Activated T-helper 2 cell treated with anti-CD3 and anti-CD28 coated beads, Interferon-gamma antibody, Interleukin-2, Interleukin-4, amounts not matched to agents 10 μg/mL and 5 μg/mL and 100 μg/mL, durations not matched to agents 14 hours and 24 hours and 36 hours (primary cell): ENCODE results near the gene RYR3. TPM values are rescaled to one million over a fixed set of nuclear protein-coding genes. Genes with fewer than 3 reads are reported as not detected.

Experiments
- DNase-seq: peaks from one replicate; pipeline ENCODE4 v3.0.0; 2021; ENCODE audit warnings: low spot score
- H3K27ac Mint-ChIP-seq: one replicate; pipeline ENCODE4 v1.8.0; 2021; ENCODE audit warnings: mixed read lengths
- H3K27me3 Mint-ChIP-seq: one replicate; pipeline ENCODE4 v1.8.0; 2021; ENCODE audit warnings: low read depth, mixed read lengths
- H3K36me3 Mint-ChIP-seq: one replicate; pipeline ENCODE4 v1.8.0; 2021; ENCODE audit warnings: low read depth, mixed read lengths
- H3K4me1 Mint-ChIP-seq: one replicate; pipeline ENCODE4 v1.8.0; 2021; ENCODE audit warnings: low read depth, mixed read lengths
- H3K4me3 Mint-ChIP-seq: one replicate; pipeline ENCODE4 v1.8.0; 2021; ENCODE audit warnings: low read depth, mild to moderate bottlenecking, moderate library complexity, mixed read lengths
- H3K9me3 Mint-ChIP-seq: one replicate; pipeline ENCODE4 v1.8.0; 2021; ENCODE audit warnings: mixed read lengths
- intact Hi-C: fragments of 100-400 bp; cut with micrococcal nuclease; formaldehyde crosslinking; loops from one replicate; pipeline ENCODE4 v1.15.1; 2023
- total RNA-seq: library from RNA; stranded (reverse); gene quantifications from 2 replicates; pipeline ENCODE4 v1.2.3, GENCODE V29; 2022

RYR3 gene
- total RNA-seq, 1 donor from 2014 or later = 0.05 TPM

- no peaks in the 10 kb centered on the region for H3K9me3 Mint-ChIP-seq
- H3K4me3 Mint-ChIP-seq = no peak overlapping the region
- no peaks in the 10 kb centered on the region for H3K4me1 Mint-ChIP-seq
- no peaks in the 10 kb centered on the region for H3K27me3 Mint-ChIP-seq
- no peak overlapping the region for H3K27ac Mint-ChIP-seq
- DNase-seq = no peak
- no peaks in the 10 kb centered on the region for H3K36me3 Mint-ChIP-seq
- intact Hi-C loops = no loop called here
These were observed 162.2 kb downstream of the RYR3 start for GRCh38 chr15:33473005-33473404.

- Mint-ChIP-seq H3K9me3 (no peaks in the 10 kb centered on the region), H3K27ac (no peak overlapping the region), H3K4me3 (no peak overlapping the region), H3K36me3 (no peaks in the 10 kb centered on the region), H3K4me1 (no peaks in the 10 kb centered on the region), H3K27me3 (no peaks in the 10 kb centered on the region)
- no peak for DNase-seq
- intact Hi-C loops = no loop called here
These were observed 162.9 kb downstream of the RYR3 start for GRCh38 chr15:33473714-33474113.

DNA sequence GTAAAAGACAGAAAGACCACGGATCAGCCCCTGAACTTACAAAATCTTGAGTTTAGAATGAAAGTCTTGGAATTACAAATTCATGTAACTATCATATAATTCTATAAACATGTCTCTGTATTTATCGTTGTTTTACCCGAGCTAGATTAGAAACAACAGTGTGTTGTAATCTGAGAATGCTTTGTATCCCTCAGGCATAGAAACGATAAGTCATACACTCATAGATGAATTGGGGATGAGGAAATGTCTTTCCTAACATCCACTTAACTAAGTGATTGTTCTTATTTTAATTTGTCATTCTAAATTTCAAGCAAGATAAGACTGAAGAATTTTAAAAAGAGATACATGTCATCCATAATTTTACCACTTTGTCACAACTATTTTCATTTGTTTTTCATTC, 165.3 kb downstream of the RYR3 start:
- Mint-ChIP-seq H3K27ac (no peak overlapping the region), H3K27me3 (no peaks in the 10 kb centered on the region), H3K36me3 (no peaks in the 10 kb centered on the region), H3K4me1 (no peaks in the 10 kb centered on the region), H3K4me3 (no peak overlapping the region), H3K9me3 (no peaks in the 10 kb centered on the region)
- intact Hi-C loops = no loop called here
- no peak for DNase-seq

- no peaks in the 10 kb centered on the region for H3K27me3 Mint-ChIP-seq
- DNase-seq = no peak
- H3K9me3 Mint-ChIP-seq = no peaks in the 10 kb centered on the region
- no peaks in the 10 kb centered on the region for H3K36me3 Mint-ChIP-seq
- intact Hi-C loops = no loop called here
- H3K27ac Mint-ChIP-seq = no peak overlapping the region
- H3K4me1 Mint-ChIP-seq = no peaks in the 10 kb centered on the region
- no peak overlapping the region for H3K4me3 Mint-ChIP-seq
These were observed 166.1 kb downstream of the RYR3 start for GRCh38 chr15:33476908-33477307.

DNA sequence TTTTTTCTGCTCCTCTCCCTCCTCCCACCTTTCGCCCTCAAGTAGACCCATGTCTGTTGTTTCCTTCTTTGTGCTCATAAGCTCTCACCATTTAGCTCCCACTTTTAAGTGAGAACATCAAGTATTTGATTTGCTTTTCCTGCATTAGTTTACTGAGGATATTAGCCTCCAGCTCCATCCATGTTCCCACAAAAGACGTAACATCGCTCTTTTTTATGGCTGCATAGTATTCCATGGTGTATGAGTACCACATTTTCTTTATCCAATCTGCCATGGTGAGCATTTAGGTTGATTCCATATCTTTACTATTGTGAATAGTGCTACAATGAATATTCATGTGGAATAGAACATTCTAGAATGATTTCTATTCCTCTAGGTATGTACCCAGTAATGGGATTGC, 178.6 kb downstream of the RYR3 start:
- H3K27ac Mint-ChIP-seq = no peak overlapping the region
- no peaks in the 10 kb centered on the region for H3K9me3 Mint-ChIP-seq
- H3K4me1 Mint-ChIP-seq = no peaks in the 10 kb centered on the region
- H3K4me3 Mint-ChIP-seq = no peak overlapping the region
- intact Hi-C loops = no loop called here
- DNase-seq = no peak
- H3K27me3 Mint-ChIP-seq = no peaks in the 10 kb centered on the region
- no peaks in the 10 kb centered on the region for H3K36me3 Mint-ChIP-seq

GRCh38 chr15:33490703-33491102, 179.9 kb downstream of the RYR3 start:
- intact Hi-C loops = no loop called here
- Mint-ChIP-seq H3K27ac (no peak overlapping the region), H3K4me3 (no peak overlapping the region), H3K27me3 (peaks cover 2% of the 10 kb centered on the region), H3K4me1 (no peaks in the 10 kb centered on the region), H3K9me3 (no peaks in the 10 kb centered on the region), H3K36me3 (no peaks in the 10 kb centered on the region)
- DNase-seq = no peak

DNA sequence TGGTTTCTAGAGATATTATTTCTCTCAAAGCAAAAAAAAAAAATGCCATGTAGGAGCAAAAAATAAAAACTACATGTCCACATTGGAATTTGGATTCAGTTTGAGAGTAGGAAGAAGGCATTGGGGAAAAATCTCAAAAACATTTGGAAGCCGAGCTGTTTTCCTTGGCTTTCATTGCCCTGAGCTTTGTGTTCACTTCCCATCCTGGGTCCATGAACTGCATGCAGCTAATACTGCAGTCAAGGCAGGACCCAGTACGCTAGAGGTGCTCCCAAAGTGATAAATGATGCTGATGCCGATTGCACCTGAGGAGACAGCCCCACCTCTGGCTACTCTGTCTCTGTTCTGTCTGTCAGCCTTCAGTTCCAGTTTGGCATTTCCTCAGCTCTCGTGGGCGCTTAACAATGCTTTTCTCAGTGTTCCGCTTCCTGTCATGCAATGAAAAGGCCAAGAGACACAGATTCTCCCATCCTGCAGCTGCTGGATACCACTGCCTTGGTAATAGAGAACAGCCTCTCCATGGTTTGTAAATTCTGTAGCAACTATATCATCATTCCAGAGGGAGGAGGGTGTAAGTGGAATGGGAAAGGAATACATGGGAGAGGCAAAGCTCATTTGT, 181.8 kb downstream of the RYR3 start:
- H3K27ac Mint-ChIP-seq = no peak overlapping the region
- no peaks in the 10 kb centered on the region for H3K4me1 Mint-ChIP-seq
- intact Hi-C loops = no loop called here
- no peak overlapping the region for H3K4me3 Mint-ChIP-seq
- H3K36me3 Mint-ChIP-seq = no peaks in the 10 kb centered on the region
- no peaks in the 10 kb centered on the region for H3K9me3 Mint-ChIP-seq
- no peak for DNase-seq
- peaks cover 2% of the 10 kb centered on the region for H3K27me3 Mint-ChIP-seq

DNA sequence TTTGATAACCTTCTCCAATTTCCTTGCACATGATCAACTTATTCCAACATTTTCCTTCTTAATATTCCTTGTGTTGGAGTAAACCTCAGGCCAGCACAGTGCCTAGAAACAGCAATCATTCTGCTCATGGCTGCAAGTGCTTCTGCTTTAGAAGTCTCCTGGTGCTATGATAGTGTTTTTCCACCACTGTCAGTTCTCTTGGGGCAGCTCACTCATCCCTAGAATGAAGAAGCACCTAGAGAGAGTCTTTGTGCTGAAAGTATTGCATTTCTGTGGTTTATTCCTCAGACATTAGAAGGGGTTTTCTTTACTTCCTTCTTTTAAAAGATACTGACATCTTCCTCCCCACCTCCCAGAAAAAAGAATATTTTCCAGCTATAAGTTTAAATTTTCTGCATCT, 183.5 kb downstream of the RYR3 start:
- no peak overlapping the region for H3K4me3 Mint-ChIP-seq
- H3K36me3 Mint-ChIP-seq = no peaks in the 10 kb centered on the region
- no peak for DNase-seq
- H3K27ac Mint-ChIP-seq = no peak overlapping the region
- H3K4me1 Mint-ChIP-seq = no peaks in the 10 kb centered on the region
- intact Hi-C loops = no loop called here
- peaks cover 4% of the 10 kb centered on the region for H3K27me3 Mint-ChIP-seq
- no peaks in the 10 kb centered on the region for H3K9me3 Mint-ChIP-seq

GRCh38 chr15:33500432-33501195, 189.8 kb downstream of the RYR3 start:
- no peak for DNase-seq
- Mint-ChIP-seq H3K27ac (no peak overlapping the region), H3K9me3 (no peaks in the 10 kb centered on the region), H3K36me3 (no peaks in the 10 kb centered on the region), H3K4me3 (no peak overlapping the region), H3K4me1 (no peaks in the 10 kb centered on the region), H3K27me3 (peaks cover 2% of the 10 kb centered on the region)
- intact Hi-C loops = no loop called here

DNA sequence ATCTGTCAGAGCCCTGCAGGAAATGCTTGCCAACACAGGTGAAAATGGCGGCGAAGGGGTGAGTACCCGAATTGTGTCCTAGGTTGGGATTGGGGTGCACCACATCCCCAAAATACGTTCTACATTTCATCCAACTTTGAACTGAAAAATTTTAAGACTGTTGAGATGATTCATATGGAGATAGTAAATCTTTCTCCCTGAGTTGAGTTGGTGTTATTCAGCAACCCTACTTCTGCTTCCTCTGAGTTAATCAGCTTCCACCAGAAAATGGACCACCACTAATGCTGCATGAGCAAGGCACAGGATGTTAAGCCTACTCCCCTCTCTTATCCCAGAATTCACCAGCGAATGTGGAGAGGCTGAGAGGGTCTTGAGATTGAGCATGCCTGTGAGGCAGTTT, 192.9 kb downstream of the RYR3 start:
- H3K4me1 Mint-ChIP-seq = no peaks in the 10 kb centered on the region
- H3K27me3 Mint-ChIP-seq = peaks cover 2% of the 10 kb centered on the region
- H3K4me3 Mint-ChIP-seq = no peak overlapping the region
- intact Hi-C loops = no loop called here
- no peaks in the 10 kb centered on the region for H3K36me3 Mint-ChIP-seq
- DNase-seq = no peak
- no peaks in the 10 kb centered on the region for H3K9me3 Mint-ChIP-seq
- H3K27ac Mint-ChIP-seq = no peak overlapping the region

DNA sequence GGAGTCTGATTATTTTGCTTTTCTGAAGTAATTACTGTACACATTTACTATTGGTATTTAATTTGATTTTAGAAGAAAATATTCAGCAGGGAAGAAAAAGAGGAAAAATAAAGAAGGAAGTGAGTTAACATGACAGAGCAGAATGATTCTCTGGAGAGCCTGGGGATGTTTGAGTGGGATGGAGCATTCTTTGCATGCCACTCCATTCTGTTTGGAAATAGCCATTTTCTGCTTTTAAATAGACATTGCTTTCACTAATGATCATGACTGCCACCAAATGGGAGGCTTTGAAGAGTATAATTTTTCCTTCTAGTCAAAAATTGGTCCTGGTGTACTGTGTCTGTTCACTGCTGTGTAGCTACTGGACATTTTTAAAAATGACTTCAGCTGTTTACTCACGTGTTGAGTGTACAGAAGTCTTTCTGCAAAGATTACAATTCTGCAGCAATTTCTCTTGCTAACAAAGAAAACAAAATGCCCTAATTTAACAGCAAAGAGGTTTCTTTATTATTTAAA, 196.1 kb downstream of the RYR3 start:
- H3K9me3 Mint-ChIP-seq = no peaks in the 10 kb centered on the region
- no peaks in the 10 kb centered on the region for H3K36me3 Mint-ChIP-seq
- no peaks in the 10 kb centered on the region for H3K4me1 Mint-ChIP-seq
- no peak overlapping the region for H3K27ac Mint-ChIP-seq
- intact Hi-C loops = no loop called here
- H3K4me3 Mint-ChIP-seq = no peak overlapping the region
- no peak for DNase-seq
- H3K27me3 Mint-ChIP-seq = peaks cover 2% of the 10 kb centered on the region

DNA sequence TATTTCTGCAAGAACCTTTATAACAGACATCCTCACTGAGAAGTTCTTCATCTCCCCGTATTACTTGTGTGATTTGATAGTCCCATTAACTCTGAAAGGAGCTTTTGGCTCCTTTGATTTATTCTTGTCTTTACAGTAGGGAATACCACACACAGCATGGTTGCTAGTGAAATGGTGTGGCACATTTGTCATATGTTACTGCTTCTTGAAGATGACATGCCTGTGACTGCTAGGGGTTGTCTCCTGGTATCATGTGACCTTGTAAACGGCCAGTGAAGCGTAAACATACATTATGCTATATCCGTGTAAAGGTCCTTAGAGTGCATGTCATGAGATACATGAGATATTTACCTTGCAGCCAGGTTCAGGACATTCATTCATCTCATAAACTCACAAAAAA, 197.9 kb downstream of the RYR3 start:
- Mint-ChIP-seq H3K9me3 (no peaks in the 10 kb centered on the region), H3K36me3 (no peaks in the 10 kb centered on the region), H3K27ac (no peak overlapping the region), H3K4me3 (no peak overlapping the region), H3K4me1 (no peaks in the 10 kb centered on the region), H3K27me3 (peaks cover 2% of the 10 kb centered on the region)
- no peak for DNase-seq
- intact Hi-C loops = no loop called here

- DNase-seq = no peak
- intact Hi-C loops = no loop called here
- H3K4me3 Mint-ChIP-seq = no peak overlapping the region
- H3K36me3 Mint-ChIP-seq = no peaks in the 10 kb centered on the region
- H3K27me3 Mint-ChIP-seq = no peaks in the 10 kb centered on the region
- H3K27ac Mint-ChIP-seq = no peak overlapping the region
- H3K9me3 Mint-ChIP-seq = no peaks in the 10 kb centered on the region
- no peaks in the 10 kb centered on the region for H3K4me1 Mint-ChIP-seq
These were observed 204.4 kb downstream of the RYR3 start for GRCh38 chr15:33515121-33515520.
